HCT116 (cell line): ENCODE data around the gene MACROH2A1. TPM values are rescaled to one million over a fixed set of nuclear protein-coding genes. Genes with fewer than 3 reads are reported as not detected.

Source experiments
- ATAC-seq: fragments of 200-7000 bp; cut with Tn5 transposase; 2 replicates; pipeline ENCODE4 v1.9.1; 2020; ENCODE audit warnings: mild to moderate bottlenecking, moderate library complexity
- BruUV-seq: library from RNA; stranded (reverse); fragments of 400-500 nt; replicated peaks from 2 replicates; lab custom pipeline; 2021; lab: Mats Ljungman, UMichigan
- CTCF ChIA-PET: fragments of 300-600 bp; sonication (Branson Sonifier 250); formaldehyde crosslinking; loops from one replicate; lab custom pipeline; 2021; ENCODE audit warnings: antibody characterized with exemption; lab: Charles Lee
- POLR2A ChIA-PET: fragments of 300-600, 350-600 bp; sonication (Branson Sonifier 250); formaldehyde crosslinking; loops from one replicate; lab custom pipeline; 2021; ENCODE audit warnings: antibody characterized with exemption; lab: Charles Lee
- RAD21 ChIA-PET, 2 experiments: fragments of 300-600 bp; sonication (Branson Sonifier 250); formaldehyde crosslinking; loops; one replicate each; lab custom pipeline; 2023; ENCODE audit warnings: low total read pairs in 2 of 2; ENCODE audit not compliant: uncharacterized antibody in 2 of 2, unreplicated experiment in 2 of 2, low non-redundant PET in 1 of 2; lab: Charles Lee
- DNase-seq: peaks from one replicate; pipeline ENCODE4 v3.0.0-alpha.2; 2010; ENCODE audit warnings: low read depth, low spot score
- H2AFZ ChIP-seq: fragments of 200-600 bp; shearing (Covaris generic), sonication (generic); 2 replicates; pipeline ENCODE4 v1.6.1; 2017; ENCODE audit warnings: low read depth, mixed run types, mixed read lengths, antibody characterized with exemption, low read length; ENCODE audit not compliant: poor library complexity, severe bottlenecking
- H3K27ac ChIP-seq: 2 replicates; pipeline ENCODE4 v1.5.1; 2012; ENCODE audit warnings: low read depth, low read length
- H3K27me3 ChIP-seq: fragments of 200-600 bp; sonication (generic); 2 replicates; pipeline ENCODE4 v1.6.1; 2016; ENCODE audit warnings: mixed run types, low read length, mixed read lengths; ENCODE audit not compliant: insufficient read depth
- H3K36me3 ChIP-seq, 2 experiments: fragments of 200-500 bp in 1 of 2; fragments of 200-600 bp in 1 of 2; sonication (Bioruptor generic) in 1 of 2; sonication (generic) in 1 of 2; 2 replicates each; pipeline versions ENCODE4 v1.5.1 to v1.6.1; 2014 to 2016; ENCODE audit warnings: low read length in 2 of 2, inconsistent platforms in 1 of 2, mixed read lengths in 1 of 2, mixed run types in 1 of 2; ENCODE audit not compliant: insufficient read depth in 2 of 2, control insufficient read depth in 1 of 2
- H3K4me1 ChIP-seq, 2 experiments: fragments of 200-600 bp in 1 of 2; sonication (generic) in 1 of 2; 2 replicates each; pipeline versions ENCODE4 v1.5.1 to v1.6.1; 2012 to 2017; ENCODE audit warnings: low read length in 2 of 2, inconsistent platforms in 1 of 2, mild to moderate bottlenecking in 1 of 2, mixed read lengths in 1 of 2, mixed run types in 1 of 2, moderate library complexity in 1 of 2; ENCODE audit not compliant: insufficient read depth in 2 of 2, control insufficient read depth in 1 of 2
- H3K4me2 ChIP-seq: fragments of 200-600 bp; sonication (generic); 2 replicates; pipeline ENCODE4 v1.6.1; 2017; ENCODE audit warnings: mixed run types, low read length, mixed read lengths
- H3K4me3 ChIP-seq, 2 experiments: fragments of 200-600 bp in 1 of 2; sonication (generic) in 1 of 2; replicated peaks in 1 of 2; 2 replicates each; pipeline ENCODE4 v1.5.1; 2011 to 2016; ENCODE audit warnings: low read length in 2 of 2, control low read depth in 1 of 2, low read depth in 1 of 2, mild to moderate bottlenecking in 1 of 2, mixed read lengths in 1 of 2, mixed run types in 1 of 2
- H3K79me2 ChIP-seq: fragments of 200-600 bp; sonication (generic); 2 replicates; pipeline ENCODE4 v1.6.1; 2017; ENCODE audit warnings: mild to moderate bottlenecking, mixed run types, low read length, moderate library complexity, mixed read lengths; ENCODE audit not compliant: insufficient read depth
- H3K9ac ChIP-seq: fragments of 200-600 bp; sonication (generic); 2 replicates; pipeline ENCODE4 v1.6.1; 2016; ENCODE audit warnings: low read length, mixed read lengths
- H3K9me2 ChIP-seq: fragments of 200-600 bp; sonication (generic), shearing (Covaris generic); 2 replicates; pipeline ENCODE4 v1.6.1; 2017; ENCODE audit warnings: mixed run types, mild to moderate bottlenecking, moderate library complexity; ENCODE audit not compliant: insufficient read depth
- H3K9me3 ChIP-seq, 2 experiments: fragments of 200-500 bp in 1 of 2; fragments of 200-600 bp in 1 of 2; sonication (Bioruptor generic) in 1 of 2; sonication (generic) in 1 of 2; 2 replicates each; pipeline ENCODE4 v1.6.1; 2014 to 2017; ENCODE audit warnings: low read length in 2 of 2, mixed read lengths in 2 of 2, inconsistent platforms in 1 of 2, low read depth in 1 of 2, mild to moderate bottlenecking in 1 of 2, mixed run types in 1 of 2, moderate library complexity in 1 of 2; ENCODE audit not compliant: control insufficient read depth in 1 of 2, insufficient read depth in 1 of 2
- H4K20me1 ChIP-seq: fragments of 200-600 bp; sonication (generic), shearing (Covaris generic); 2 replicates; pipeline ENCODE4 v1.6.1; 2017; ENCODE audit warnings: mixed run types, mild to moderate bottlenecking, moderate library complexity; ENCODE audit not compliant: insufficient read depth
- CEBPB ChIP-seq: IDR thresholded peaks from 2 replicates; pipeline ENCODE4 v1.6.1; 2012; ENCODE audit warnings: low read depth
- CTCF ChIP-seq, 3 experiments: fragments of 200-600 bp in 1 of 3; sonication (generic) in 1 of 3; IDR thresholded peaks in 2 of 3; conservative IDR thresholded peaks in 1 of 3; 2 replicates each; pipeline ENCODE4 v1.5.1; 2012 to 2017; ENCODE audit warnings: low read depth in 2 of 3, low read length in 2 of 3, antibody characterized with exemption in 1 of 3, borderline replicate concordance in 1 of 3, control low read depth in 1 of 3, mild to moderate bottlenecking in 1 of 3, mixed read lengths in 1 of 3, mixed run types in 1 of 3, moderate library complexity in 1 of 3; ENCODE audit not compliant: insufficient read depth in 1 of 3
- EGR1 ChIP-seq: IDR thresholded peaks from 2 replicates; pipeline ENCODE4 v1.6.1; 2012; ENCODE audit warnings: low read depth
- ELF1 ChIP-seq: IDR thresholded peaks from 2 replicates; pipeline ENCODE4 v1.6.1; 2012; ENCODE audit warnings: low read depth, borderline replicate concordance
- EZH2 ChIP-seq: fragments of 200-600 bp; sonication (generic); IDR thresholded peaks from 2 replicates; pipeline ENCODE4 v1.6.1; 2017; ENCODE audit warnings: antibody characterized with exemption, mixed run types
- EZH2phosphoT487 ChIP-seq: fragments of 200-600 bp; IDR thresholded peaks from 2 replicates; pipeline ENCODE4 v1.6.1; 2018; ENCODE audit warnings: antibody characterized with exemption, borderline replicate concordance
- FOSL1 ChIP-seq: IDR thresholded peaks from 2 replicates; pipeline ENCODE4 v1.6.1; 2012; ENCODE audit warnings: low read depth
- JUND ChIP-seq: IDR thresholded peaks from 2 replicates; pipeline ENCODE4 v1.6.1; 2012
- POLR2A ChIP-seq: IDR thresholded peaks from 2 replicates; pipeline ENCODE4 v1.7.0; 2011; ENCODE audit warnings: borderline replicate concordance; ENCODE audit not compliant: insufficient read depth, insufficient read length; ENCODE audit errors: extremely low read depth
- POLR2AphosphoS5 ChIP-seq: IDR thresholded peaks from 2 replicates; pipeline ENCODE4 v1.6.1; 2011; ENCODE audit warnings: mild to moderate bottlenecking, low read depth, low read length, moderate library complexity
- RAD21 ChIP-seq: IDR thresholded peaks from 2 replicates; pipeline ENCODE4 v1.6.1; 2012; ENCODE audit warnings: low read depth, mild to moderate bottlenecking
- REST ChIP-seq: IDR thresholded peaks from 2 replicates; pipeline ENCODE4 v1.6.1; 2012; ENCODE audit warnings: low read depth
- SIN3A ChIP-seq: IDR thresholded peaks from 2 replicates; pipeline ENCODE4 v1.6.1; 2012; ENCODE audit warnings: low read depth
- SP1 ChIP-seq: IDR thresholded peaks from 2 replicates; pipeline ENCODE4 v1.6.1; 2012; ENCODE audit warnings: low read depth
- TCF7L2 ChIP-seq: IDR thresholded peaks from 2 replicates; pipeline ENCODE4 v1.7.0; 2011; ENCODE audit warnings: borderline replicate concordance, inconsistent platforms; ENCODE audit not compliant: insufficient read depth, insufficient read length; ENCODE audit errors: extremely low read depth
- YY1 ChIP-seq: IDR thresholded peaks from 2 replicates; pipeline ENCODE4 v1.6.1; 2011; ENCODE audit warnings: low read length, low read depth, moderate library complexity, mild to moderate bottlenecking; ENCODE audit not compliant: insufficient replicate concordance; ENCODE audit errors: extremely low read depth
- ZBTB33 ChIP-seq: IDR thresholded peaks from 2 replicates; pipeline ENCODE4 v1.6.1; 2011; ENCODE audit warnings: mild to moderate bottlenecking, low read length, moderate library complexity; ENCODE audit not compliant: insufficient replicate concordance; ENCODE audit errors: extremely low read depth
- ZNF274 ChIP-seq: fragments of 200-500 bp; sonication (Bioruptor generic); IDR thresholded peaks from 2 replicates; pipeline ENCODE4 v1.6.1; 2014; ENCODE audit warnings: mild to moderate bottlenecking, low read depth, low read length, inconsistent platforms
- intact Hi-C: fragments of 100-400 bp; cut with micrococcal nuclease; formaldehyde crosslinking; loops from 2 replicates; pipeline ENCODE4 v1.10.0; 2022
- total RNA-seq: library from RNA; stranded (reverse); gene quantifications from one replicate; pipeline ENCODE4 v1.2.1, GENCODE V29; 2021; ENCODE audit not compliant: unreplicated experiment

MACROH2A1 gene
- total RNA-seq, 1 experiment from 2014 or later: 218 TPM

- no peak for TF ChIP-seq FOSL1
- TF ChIP-seq RAD21: no peak
- TF ChIP-seq POLR2A: no peak
- TF ChIP-seq ZNF274: no peak
Measured at GRCh38 chr5:135398160-135398854, 724 bp downstream of the MACROH2A1 start (continued).

GRCh38 chr5:135397084-135397483, 1.9 kb downstream of the MACROH2A1 start:
- H2AFZ ChIP-seq: no peak overlapping the region
- no TSS peak for BruUV-seq
- H3K9me3 ChIP-seq: no peaks in the 10 kb centered on the region
- no peak overlapping the region; a peak in 1 of 4 replicates for H3K4me3 ChIP-seq
- H4K20me1 ChIP-seq: peaks cover 32% of the 10 kb centered on the region; the same call in 1 of the 2 replicates
- CTCF ChIA-PET: no interaction called here
- RAD21 ChIA-PET: no interaction called here
- no peak for DNase-seq
- H3K4me2 ChIP-seq: peak overlapping the region; percentile 82
- POLR2A ChIA-PET: no interaction called here
- no peak overlapping the region for H3K9ac ChIP-seq
- peaks cover 12 to 25% of the 10 kb centered on the region in 2 experiments for H3K4me1 ChIP-seq
- peaks cover 68% of the 10 kb centered on the region for H3K79me2 ChIP-seq
- TF ChIP-seq POLR2AphosphoS5: no peak
- no peak for TF ChIP-seq CEBPB
- no peak for TF ChIP-seq REST
- no peak for TF ChIP-seq JUND
- no peak for TF ChIP-seq EZH2
- no peak for TF ChIP-seq YY1
- no peak for TF ChIP-seq FOSL1
- no peak for TF ChIP-seq RAD21
- no peak for TF ChIP-seq TCF7L2
- TF ChIP-seq EZH2phosphoT487: no peak
- TF ChIP-seq CTCF (IDR thresholded peaks at IDR 0.05 in 2 of 3, conservative IDR thresholded peaks at IDR 0.05 in 1 of 3; ENCODE audit: borderline replicate concordance in 1 of 3, insufficient read depth in 1 of 3, low read depth in 2 of 3, low read length in 2 of 3): no peak
- no peak for TF ChIP-seq ZNF274
- no peak for TF ChIP-seq ZBTB33
- no peak for TF ChIP-seq SP1
- TF ChIP-seq SIN3A: no peak
- TF ChIP-seq EGR1: no peak
- no peak for TF ChIP-seq ELF1
- TF ChIP-seq, all 23 proteins: peak for 0
- Histone ChIP-seq H3K27ac (no peak overlapping the region), H3K36me3 (peaks cover 2 to 13% of the 10 kb centered on the region in 2 experiments; a peak in 2 of 4 replicates), H3K9me2 (no peaks in the 10 kb centered on the region), H3K27me3 (no peaks in the 10 kb centered on the region)
- intact Hi-C loops: no loop called here
- no peak for ATAC-seq
